ENCODE results near the gene SHC2. TPM values are rescaled to one million over a fixed set of nuclear protein-coding genes. Genes with fewer than 3 reads are reported as not detected.
"Not testable (repeated sequence)": the region's sequence is repeated elsewhere in the genome, so short reads cannot be mapped to it uniquely, and the experiment has no call there.

Gene SHC2
- polyA plus RNA-seq, 4 donors, result 22.9 to 44.9 (median 38.6) TPM

DNA sequence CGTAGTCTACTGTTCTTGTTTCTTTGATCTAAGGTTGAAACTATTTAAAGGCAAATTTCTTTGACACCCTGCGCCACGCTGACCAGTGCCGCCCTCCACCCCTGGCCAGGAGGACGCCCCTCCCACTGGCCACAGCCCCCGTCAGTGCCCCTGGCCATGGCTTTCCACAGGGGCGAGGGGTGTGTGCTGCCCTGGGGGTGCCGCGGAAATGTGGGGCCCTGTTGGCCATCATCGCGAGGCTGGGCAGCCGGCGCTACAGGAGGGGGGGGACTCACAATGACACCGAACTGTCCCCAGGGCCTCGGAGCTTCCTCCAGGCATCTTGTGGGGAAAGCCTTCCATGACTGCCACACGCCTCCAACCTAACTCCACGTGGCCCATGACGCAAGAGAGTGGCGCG, 10.9 kb downstream of the SHC2 start:
- DNase-seq (ENCODE audit: low read depth in 4 of 4, low spot score in 2 of 4), result no peak

DNA sequence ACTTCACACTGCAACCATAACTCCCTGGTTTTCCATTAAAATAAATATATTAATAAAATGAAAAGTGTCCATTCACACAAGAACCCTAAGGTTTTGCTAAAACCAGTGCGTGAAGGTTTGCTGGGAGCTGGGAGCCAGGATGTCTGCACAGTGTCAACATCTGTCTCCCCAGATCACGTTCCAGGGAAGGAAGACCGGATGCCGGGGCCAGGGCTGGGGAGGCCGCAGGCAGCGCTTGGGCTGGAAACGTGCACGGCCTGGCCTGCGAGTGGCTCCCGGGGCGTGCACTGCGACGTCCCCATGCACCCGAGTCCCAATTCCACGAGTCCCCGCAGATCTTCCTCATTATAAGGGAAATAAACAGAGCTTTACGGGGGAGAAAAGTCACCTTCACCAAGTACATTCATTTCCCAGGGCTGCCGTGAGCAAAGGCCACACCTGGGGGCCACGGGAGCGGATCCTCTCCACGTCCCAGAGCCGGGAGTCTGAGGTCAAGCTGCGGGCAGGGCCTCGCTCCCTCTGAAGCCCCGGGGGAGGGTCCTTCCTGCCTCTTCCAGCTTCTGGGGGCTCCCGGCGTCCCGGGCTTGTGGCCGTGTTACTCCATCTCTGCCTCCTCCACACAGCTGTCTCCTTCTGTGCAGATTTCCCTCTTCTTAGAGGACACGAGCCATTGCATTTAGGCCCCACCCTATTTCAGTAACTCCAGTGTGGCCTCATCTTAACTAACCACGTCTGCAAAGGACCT, 12.8 kb downstream of the SHC2 start:
- peak in 1 of 4 donors; percentile 7 for DNase-seq (ENCODE audit: low read depth in 4 of 4, low spot score in 2 of 4)

DNA sequence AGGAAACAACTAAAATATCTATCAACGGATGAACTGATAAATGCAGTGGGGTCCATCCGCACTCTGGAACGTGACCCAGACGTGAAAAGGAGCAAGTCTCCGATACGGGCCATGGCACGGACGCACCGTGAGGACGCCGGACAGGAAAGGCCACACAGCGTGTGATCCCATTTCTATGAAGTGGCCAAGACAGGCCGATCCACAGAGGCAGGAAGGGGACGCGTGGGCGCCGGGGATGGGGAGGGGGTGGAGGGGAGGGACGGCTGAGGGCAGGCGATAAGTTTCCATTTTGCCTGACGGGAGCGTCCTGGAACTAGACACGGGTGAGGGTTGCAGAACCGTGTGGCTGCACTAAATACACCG, 13.8 kb downstream of the SHC2 start:
- no peak for DNase-seq (ENCODE audit: low read depth in 4 of 4, low spot score in 2 of 4)

DNA sequence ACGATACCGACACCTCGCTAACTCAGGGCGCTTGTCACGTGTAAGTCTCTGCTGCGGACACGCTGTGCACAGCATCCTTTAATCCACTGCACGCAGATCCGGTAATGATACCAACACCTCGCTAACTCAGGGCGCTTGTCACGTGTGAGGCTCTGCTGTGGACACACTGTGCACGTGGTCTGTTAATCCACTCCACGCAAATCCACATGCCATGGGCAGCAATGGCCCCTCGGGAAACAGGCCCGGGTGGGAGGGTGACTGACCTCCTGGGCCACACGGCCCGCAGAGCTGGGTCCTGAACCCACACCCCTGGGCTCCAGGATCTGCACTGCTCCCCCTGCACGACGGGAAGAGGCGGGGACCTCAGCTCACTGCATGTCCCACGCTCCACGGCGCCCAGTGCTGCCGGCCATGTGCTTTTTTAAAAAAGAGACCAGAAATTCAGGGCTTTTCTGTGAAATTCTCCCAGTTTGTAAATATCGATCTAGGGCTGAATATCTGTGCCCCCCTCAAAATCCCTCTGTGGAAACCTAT, 16.1 kb downstream of the SHC2 start:
- DNase-seq (ENCODE audit: low read depth in 4 of 4, low spot score in 2 of 4), result no peak

DNA sequence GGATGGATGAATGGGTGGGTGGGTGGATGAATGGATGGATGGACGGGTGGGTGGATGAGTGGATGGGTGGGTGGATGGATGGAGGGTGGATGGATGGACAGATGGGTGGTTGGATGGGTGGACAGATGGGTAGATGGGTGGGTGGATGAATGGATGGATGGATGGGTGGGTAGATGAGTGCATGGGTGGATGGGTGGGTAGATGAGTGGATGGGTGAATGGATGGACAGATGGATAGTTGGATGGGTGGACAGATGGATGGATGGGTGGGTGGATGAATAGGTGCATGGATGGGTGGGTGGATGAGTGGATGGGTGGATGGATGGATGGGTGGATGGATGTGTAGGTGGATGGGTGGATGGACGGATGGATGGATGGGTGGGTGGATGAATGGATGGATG, 17.8 kb downstream of the SHC2 start:
- no peak for DNase-seq (ENCODE audit: low read depth in 4 of 4, low spot score in 2 of 4)

DNA sequence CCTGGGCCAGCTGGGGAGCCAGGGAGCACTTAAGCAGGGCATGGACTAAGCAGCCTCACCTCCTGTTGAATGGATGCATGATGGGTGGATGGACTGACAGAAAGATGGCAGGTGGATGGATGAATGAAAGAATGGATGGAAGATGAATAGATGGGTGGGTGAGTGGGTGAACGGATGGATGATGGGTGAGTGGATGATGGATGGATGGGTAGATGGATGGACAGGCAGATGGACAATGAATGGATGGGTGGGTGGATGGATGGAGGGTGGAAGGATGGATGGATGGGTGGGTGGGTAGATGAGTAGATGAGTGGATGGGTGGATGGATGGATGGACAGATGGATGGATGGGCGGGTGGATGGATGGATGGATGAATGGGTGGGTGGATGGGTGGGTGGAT, 18.7 kb downstream of the SHC2 start:
- no peak for DNase-seq (ENCODE audit: low read depth in 4 of 4, low spot score in 2 of 4)

DNA sequence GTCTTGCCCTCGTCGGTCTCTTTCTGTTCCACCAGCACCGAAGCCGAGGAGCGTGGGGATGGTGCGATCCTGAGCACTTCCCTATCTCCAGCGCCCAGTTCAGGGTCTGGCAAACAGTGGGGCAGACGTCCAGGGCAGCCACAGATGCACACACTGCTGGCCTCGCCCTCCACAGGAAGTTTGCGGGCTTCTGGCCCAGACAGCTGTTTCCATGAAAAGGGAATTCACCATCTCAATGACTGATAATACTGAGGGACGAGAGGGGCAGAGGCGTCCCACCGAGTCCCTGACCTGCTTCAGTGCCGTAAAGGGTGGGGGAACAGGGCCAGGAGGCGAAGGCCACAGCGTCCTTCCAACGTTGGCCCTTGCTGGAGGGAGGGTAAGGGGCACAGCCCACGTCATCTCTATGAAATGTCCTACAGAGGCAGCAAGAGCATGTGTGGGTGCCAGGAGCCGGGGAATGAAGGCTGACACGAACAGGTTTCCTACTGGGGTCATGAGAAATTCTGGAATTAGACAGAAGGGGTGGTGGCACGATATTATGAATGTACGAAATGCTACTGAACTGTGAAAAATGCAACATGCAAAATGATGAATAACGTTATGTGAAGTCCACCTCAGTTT, 19.5 kb downstream of the SHC2 start:
- no peak for DNase-seq (ENCODE audit: low read depth in 4 of 4, low spot score in 2 of 4)

DNA sequence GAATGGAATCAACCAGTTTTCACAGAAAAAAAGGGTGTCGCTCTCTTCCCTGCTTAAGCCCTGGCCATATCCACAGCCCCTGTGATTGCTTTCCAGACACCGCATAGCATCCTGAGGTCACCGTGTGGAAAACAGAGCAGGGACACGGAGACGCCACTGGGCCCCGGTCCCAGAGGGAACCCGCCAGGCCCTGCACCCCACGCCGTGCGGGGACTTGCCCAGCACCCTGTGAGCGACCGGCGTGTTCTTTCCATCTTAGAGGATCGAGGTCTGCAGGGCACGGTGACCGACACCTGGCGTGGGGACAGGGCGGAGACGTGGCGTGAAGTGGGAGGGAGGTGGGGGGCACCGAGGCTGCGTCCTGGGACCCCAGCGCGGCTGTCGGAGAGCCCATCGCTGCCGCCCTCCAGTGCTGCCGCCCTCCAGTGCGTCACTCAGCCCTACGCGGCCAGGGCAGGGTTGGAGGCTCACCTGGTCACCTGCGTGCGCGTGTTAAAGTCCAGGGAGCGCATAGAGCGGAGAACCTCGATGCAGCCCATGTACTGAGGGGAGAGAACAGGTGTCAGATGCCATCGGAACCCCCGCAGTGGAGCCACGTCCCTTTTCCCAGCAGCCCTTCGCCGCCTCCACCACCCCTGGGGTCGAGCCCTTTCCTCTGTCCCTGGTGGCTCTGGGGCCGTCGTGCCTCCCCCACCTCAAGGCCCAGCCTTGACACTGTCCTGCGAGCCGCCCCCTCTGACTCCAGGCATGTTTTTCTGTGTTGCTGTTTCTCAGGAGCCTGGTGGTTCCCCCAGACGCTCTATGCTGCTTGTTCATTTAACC, 20.2 kb downstream of the SHC2 start:
- no peak for DNase-seq (ENCODE audit: low read depth in 4 of 4, low spot score in 2 of 4)

DNA sequence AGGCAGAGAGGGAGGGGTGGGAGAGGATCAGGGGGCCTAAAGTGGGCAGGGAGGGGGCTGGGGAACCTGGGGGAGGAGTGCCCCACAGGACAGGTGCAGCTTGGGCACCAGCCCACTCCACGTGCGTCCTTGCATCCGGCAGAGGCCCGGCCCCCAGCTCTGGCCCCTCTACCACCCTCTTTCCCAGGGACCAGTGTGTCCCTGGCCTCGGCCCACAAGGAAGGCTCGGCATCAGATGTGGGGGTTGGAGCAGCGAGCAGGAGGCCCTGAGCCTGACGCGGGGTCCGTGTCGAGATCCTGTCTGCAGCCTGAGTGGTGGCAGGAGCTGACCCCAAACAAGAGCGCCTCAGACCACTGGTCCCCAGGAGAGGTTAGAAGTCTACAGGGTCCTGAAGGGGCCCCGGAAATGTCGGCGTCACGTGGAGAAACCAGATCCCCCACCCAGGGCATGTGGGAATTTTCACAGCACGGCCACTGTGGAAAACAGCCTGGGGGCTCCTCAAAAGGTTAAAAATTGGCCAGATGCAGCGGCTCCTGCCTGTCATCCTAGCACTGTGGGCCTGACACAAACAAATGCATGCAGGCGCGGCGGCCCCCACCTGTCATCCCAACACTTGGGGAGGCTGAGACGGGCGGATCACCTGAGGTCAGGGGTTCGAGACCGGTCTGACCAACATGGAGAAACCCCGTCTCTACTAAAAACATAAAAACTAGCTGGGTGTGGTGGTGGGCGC, 21.5 kb downstream of the SHC2 start:
- DNase-seq (ENCODE audit: low read depth in 4 of 4, low spot score in 2 of 4), result no peak

DNA sequence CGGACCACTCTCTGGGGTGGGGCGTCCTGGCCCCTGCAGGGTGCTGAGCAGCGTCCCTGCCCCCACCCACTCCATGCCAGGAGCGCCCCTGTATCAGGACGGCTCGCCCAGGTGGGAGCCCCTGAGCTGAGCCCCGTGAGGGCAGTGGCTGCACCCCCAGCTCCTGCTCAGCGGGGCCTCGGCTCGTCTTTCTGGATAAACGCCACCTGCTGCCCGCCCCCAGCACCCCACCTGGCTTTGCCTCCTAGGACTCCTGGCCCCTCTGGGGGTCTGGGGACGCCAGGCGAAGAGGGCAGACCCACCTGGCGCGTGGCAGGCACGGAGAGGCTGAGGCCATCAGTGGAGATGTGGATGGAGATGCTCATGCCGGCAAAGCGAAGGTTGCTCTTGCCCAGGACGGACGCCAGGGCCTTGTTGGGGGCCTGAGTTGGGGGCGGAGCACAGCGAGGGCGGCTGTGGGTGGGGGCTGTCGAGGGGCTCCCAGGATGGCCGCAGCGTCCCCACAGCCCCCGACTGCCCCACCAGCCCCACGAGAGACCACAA, 22.3 kb downstream of the SHC2 start:
- DNase-seq (ENCODE audit: low read depth in 4 of 4, low spot score in 2 of 4), result no peak

DNA sequence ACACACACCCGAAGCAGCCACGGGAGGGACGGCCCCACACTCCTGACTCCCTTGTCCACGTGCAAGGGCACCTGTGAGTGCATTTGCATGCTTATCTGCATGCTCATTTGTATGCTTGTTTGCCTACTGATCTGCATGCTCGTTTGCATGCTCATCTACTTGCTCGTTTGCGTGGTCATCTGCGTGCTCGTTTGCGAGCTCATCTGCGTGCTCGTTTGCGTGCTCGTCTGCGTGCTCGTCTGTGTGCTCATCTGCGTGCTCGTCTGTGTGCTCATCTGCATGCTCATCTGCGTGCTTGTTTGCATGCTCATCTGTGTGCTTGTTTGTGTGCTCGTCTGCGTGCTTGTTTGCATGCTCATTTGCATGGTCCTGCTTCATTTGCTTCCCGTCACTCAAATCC, 23.8 kb downstream of the SHC2 start:
- DNase-seq (ENCODE audit: low read depth in 4 of 4, low spot score in 2 of 4), result no peak

DNA sequence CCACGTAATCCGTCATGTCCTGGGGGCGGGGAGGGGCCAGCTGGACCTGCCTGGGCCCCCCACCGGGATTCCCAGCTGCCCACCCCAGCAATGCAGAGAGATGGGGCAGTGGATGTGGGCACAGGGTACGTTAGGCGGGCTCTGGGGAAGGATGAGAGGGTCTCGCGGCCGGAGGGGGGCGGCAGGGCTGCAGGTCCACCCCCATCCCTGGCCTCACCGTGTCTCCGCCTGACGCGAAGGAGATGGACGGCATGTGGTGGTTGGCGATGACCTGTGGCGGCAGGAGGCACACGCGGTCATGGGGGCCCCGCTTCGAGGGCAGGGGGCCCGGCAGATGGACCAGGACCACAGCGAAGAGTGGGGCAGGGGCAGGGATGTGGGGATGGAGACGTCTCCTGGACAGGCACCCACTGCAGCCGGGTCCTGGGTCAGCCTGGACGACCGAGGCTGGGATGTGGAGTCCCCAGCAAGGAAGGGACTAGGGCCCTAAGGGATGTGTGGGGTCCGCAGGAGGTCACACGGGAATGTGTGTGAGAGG, 24.4 kb downstream of the SHC2 start:
- DNase-seq (ENCODE audit: low read depth in 4 of 4, low spot score in 2 of 4), result no peak

DNA sequence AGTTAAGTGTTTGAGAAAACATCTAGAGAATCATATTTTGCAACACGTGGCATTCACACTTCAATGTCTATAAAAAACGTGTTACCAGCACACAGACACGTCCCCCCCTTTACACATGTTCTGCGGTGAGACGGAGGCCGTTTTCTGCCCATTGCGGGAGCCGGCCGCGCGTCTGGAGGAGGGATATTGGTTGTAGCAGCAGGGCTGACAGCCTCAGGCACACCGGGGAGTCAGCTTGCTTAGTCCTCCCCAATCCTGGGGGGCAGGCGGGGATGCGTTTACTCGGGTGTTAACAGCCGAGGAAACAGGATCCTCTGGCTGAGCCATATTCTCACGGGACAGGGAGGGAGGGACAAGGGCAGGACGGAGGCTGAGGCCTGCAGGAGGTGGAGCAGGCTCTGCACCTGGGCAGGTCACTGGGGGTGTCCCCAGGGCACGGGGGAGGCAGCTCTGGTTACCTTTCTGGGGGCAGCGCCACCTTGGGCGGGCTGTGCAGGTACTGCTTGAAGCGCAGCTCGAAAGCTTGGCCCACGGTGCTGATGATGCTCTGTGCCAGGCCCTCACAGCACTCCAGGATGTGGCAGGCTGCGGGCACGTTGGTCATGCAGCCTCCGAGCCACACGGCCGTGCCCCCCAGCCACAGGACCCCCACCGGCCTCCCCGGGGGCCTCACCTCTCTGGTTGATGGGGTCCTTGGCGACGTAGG, 25.0 kb downstream of the SHC2 start:
- no peak for DNase-seq (ENCODE audit: low read depth in 4 of 4, low spot score in 2 of 4)

DNA sequence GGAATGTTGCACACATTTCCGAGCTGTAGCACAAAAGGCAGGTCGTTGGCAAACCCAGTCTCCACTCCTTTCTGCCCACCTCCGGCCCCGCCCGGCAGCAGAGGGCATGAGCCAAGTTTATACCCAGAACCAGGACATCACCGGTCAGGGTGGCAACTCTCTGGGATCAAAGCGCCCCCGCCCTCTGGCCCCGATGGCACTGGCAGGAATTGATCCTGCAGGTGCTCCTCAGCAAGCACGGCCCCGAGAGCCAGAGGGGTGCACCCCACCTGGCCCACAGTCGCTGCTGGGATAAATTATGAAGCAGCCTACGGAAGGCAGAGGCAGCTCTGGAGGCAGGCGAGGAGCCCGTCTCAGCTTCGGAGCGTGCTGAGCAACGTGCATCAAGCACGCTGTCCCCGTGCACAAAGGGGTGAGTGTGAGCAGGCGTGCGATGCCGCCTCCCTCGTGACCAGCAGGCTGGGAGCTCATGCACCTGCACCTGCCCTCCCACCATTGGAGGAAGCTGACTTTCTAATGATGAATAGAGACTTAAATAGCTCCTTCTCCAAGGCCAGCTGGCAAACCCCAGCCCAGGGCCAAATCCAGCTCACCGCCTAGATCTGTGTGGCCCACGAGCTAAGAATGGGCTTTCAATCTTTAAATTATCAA, 25.7 kb downstream of the SHC2 start:
- no peak for DNase-seq (ENCODE audit: low read depth in 4 of 4, low spot score in 2 of 4)

DNA sequence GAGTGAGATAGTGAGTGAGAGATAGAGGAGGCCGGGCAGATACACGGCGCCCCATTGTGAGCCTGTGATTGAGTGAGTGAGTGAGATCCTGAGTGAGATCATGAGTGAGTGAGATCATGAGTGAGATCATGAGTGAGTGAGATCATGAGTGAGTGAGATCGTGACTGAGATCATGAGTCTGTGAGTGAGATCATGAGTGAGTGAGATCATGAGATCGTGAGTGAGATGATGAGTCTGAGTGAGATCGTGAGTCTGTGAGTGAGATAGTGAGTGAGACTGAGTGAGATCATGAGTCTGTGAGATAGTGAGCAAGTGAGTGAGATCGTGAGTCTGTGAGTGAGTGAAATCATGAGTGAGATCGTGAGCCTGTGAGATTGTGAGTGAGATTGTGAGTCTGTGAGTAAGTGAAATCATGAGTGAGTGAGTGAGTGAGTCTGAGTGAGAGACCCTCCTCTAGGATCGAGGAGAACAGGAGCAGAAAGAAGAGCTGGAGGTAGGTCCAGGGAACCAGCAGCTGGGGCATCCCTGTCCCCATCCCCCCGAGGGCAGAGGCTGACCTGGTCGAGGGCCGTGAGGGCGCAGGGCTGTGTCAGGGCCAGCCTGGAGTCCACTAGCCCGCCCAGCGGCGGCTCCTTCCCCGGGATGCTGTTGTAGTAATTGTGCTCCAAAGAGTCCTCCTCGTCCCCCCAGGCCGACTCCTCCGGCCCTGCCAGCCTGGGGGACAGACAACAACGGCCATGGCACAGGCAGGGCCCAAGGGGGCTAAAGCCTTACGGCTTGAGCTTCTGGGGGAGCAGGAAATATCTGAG, 26.5 kb downstream of the SHC2 start:
- DNase-seq (ENCODE audit: low read depth in 4 of 4, low spot score in 2 of 4), result no peak

DNA sequence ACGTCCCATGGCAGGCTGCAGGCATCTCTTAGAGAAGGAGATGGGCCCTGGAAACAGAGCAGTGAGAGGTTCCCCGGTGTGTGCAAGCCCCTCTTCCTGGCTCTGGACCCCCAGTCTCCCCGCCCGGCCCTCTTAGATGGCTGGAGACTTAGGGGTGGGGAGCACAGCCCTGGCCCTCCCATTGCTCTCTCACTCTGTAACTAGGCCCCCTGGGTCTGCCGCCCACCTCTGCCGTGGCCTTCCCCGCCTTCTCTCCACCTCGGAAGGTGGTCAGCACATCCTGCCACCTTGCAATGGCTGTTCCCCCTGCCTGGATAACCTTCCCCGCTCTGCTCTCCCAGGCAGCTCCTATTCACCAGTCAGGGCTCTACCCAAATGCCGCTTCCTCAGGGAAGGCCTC, 30.1 kb downstream of the SHC2 start:
- no peak for DNase-seq (ENCODE audit: low read depth in 4 of 4, low spot score in 2 of 4)

DNA sequence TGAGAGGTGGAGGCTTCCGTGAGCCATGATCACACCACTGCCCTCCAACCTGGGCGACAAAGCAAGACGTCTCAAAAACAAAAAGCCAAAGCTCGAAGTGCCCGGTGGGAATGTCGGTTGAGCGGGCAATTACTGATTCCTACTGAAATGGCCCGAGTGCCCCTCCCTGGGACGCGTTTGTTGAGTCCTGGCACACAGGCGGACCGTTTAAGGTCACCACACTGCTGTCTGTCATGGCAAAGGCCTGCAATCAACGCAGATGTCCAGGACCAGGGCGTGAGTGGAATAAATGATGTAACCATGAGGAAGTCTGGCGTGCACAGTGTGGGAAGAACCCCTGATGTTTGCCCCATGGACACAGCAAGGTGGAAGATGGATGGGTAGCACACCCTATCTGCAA, 32.7 kb downstream of the SHC2 start:
- DNase-seq (ENCODE audit: low read depth in 4 of 4, low spot score in 2 of 4), result no peak

DNA sequence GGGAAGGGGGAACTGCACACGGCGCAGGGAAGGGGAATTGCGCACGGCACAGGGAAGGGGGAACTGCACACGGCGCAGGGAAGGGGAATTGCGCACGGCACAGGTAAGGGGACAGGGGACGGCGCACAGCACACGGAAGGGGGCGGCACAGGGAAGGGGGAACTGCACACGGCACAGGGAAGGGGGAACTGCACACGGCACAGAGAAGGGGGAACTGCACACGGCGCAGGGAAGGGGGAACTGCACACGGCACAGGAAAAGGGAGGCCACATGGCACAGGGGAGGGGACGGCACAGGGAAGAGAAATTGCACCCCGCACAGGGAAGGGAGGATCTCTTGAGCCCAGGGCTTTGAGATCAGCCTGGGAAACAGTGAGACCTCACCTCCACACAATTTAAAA, 33.2 kb downstream of the SHC2 start:
- DNase-seq (ENCODE audit: low read depth in 4 of 4, low spot score in 2 of 4), result not testable (repeated sequence)

Measured in left renal cortex interstitium (tissue), 4 donors.